HG02852 (cell line): ENCODE data around the gene DERL2.

Experiments used
- ATAC-seq: cut with Tn5 transposase; IDR thresholded peaks from one replicate; pipeline ENCODE4 v1.9.1; 2021; ENCODE audit warnings: mild to moderate bottlenecking, moderate library complexity; ENCODE audit not compliant: unreplicated experiment

The DERL2 gene

DNA sequence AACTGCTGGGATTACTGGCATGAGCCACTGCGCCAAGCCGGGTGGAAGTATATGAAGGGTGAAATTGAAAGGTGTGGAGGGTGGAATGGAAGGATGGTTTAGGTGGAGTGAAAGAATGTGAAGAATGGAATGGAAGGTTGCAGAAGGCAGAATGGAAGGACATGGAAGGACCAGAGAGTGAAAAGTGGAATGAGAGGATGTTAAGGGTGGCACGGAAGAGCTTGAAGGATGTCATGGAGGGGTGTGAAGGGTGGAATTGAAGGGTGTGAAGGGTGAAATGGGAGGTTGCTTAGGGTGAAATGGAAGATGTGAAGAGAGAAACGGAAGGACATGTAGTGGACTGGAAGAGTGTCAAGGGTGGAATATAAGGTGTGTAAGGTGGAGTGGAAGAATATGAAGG lies 16.6 kb upstream of the DERL2 start:
- ATAC-seq: no peak

GRCh38 chr17:5501685-5502084 lies 15.7 kb upstream of the DERL2 start:
- no peak for ATAC-seq

- peak; percentile 57 for ATAC-seq
Measured at GRCh38 chr17:5500589-5501391, 14.8 kb upstream of the DERL2 start.

DNA sequence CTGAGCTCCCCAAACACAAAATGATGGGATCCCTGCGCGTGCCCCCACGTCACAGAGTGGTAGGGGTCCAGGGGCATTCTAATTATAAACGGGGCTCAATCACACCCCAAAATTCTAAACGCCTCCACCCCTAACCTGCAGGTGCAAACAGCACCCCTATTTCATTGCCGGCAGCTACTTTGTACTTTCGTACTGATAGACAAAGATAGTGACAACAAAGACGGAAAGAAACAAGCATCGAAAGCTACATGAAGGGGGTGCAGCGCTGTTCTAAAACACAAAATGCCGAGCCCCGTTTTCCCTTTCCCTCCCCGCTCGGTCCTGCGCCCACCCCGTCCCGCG lies 14.2 kb upstream of the DERL2 start:
- no peak for ATAC-seq

- ATAC-seq: no peak
Measured at GRCh38 chr17:5499476-5500231, 13.7 kb upstream of the DERL2 start.

DNA sequence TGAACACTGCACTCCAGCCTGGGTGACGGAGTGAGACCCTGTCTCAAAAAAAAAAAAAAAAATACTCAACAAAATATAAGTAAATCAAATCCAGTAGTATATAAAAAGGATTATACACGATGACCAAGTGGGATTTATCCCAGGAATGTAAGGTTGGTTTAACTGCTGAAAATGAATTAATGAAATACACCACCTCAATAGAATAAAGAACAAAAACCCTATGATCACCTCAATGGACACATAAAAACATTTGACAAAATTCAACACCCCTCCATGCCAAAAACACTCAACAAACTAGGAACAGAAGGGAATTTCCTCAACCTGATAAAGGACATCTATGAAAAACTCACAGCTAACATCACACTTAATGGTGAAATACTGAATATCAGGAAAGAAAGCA lies 7.0 kb upstream of the DERL2 start:
- no peak for ATAC-seq

DNA sequence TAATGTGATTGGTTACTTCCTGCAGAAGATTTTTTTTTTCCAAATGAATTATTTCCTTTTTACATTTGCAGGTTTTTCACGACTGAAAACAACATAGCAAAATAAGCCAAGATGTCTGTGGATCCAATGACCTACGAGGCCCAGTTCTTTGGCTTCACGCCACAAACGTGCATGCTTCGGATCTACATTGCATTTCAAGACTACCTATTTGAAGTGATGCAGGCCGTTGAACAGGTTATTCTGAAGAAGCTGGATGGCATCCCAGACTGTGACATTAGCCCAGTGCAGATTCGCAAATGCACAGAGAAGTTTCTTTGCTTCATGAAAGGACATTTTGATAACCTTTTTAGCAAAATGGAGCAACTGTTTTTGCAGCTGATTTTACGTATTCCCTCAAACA lies 2.8 kb upstream of the DERL2 start:
- ATAC-seq: no peak

- peak; percentile 83 for ATAC-seq
Measured at GRCh38 chr17:5486206-5487124, 487 bp upstream of the DERL2 start, which contains the start of gene MIS12. MIS12 (plus strand) TSS chr17:5486566; CDS start chr17:5488863, 2,297 bp downstream.

DNA sequence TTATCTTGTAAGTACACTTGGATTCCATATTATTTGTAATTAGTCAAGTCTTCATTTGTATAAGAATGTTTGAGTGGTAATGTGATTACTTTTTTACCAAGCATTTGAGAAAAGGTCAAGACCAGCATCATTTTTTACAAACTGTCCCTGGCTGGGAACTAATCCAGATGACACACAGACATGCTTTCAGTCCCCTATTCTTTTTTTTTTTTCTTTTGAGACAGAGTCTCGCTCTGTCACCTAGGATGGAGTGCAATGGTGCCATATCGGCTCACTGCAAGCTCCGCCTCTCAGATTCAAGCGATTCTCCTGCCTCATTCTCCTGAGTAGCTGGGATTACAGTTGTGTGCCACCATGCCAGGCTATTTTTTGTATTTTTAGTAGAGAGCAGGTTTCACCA lies 4.5 kb downstream of the DERL2 start:
- no peak for ATAC-seq

- no peak for ATAC-seq
Measured at GRCh38 chr17:5480962-5481361, 5.0 kb downstream of the DERL2 start.

DNA sequence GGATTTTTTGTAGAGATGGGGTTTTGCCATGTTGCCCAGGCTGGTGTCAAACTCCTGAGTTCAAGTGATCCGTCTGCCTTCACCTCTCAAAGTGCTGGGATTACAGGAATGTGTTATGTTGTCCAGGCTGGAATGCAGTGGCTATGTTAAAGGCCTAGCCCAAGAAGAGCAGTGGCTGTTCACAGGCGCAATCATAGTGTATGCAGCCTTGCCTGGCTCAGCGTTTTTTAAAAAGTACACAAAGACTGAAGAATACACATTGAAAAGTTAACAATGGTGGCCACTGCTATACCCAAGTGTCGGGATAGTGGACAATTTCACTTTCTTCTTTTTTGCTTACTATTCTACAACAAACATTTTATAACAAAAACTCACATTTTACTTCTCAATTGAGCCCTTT lies 7.0 kb downstream of the DERL2 start:
- ATAC-seq: no peak

GRCh38 chr17:5473906-5474305 lies 12.1 kb downstream of the DERL2 start:
- no peak for ATAC-seq

GRCh38 chr17:5472511-5472910 lies 13.5 kb downstream of the DERL2 start:
- no peak for ATAC-seq

DNA sequence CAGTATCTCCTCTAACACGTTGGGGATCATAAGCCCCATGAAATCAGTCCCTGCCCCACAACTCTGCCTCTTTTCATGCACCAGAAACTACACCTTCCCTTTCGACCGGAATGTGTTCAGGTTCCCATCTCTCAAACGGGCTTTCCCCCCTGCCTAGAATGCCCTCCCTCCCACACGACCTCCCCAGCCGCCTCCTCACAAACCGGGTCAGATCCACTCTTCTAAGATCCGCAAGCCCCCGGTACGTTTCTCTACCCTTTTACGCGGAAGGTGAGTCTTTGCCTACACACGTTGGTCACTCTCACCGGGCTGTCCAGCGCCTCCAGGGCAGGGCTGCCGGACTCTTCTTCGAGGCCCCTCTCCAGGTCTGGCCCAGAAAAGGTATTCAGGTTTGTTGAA lies 17.9 kb downstream of the DERL2 start:
- ATAC-seq: peak; percentile 18

DNA sequence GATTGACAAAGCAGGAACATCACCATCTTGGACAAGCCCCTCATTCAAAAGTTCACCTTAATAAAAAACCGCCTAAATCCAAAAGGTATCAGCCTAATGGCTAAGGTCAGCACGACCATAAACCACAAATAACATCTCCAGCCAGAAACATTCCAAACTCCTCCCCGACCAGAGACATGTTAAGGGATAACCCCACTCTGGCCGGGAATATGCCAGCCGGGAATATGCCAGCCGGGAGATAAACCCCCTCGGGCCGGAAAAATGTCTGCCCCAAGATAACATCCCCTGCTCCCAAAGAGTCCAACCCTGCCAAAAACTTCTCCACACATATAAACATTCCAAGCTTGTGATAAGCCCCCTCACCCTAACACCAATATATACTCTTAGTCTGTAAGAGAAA lies 18.6 kb downstream of the DERL2 start:
- ATAC-seq: no peak

- no peak for ATAC-seq
Measured at GRCh38 chr17:5466295-5466694, 19.7 kb downstream of the DERL2 start.

GRCh38 chr17:5464717-5465507 lies 21.1 kb downstream of the DERL2 start:
- no peak for ATAC-seq

GRCh38 chr17:5446786-5447185 lies 39.2 kb downstream of the DERL2 start:
- no peak for ATAC-seq

DNA sequence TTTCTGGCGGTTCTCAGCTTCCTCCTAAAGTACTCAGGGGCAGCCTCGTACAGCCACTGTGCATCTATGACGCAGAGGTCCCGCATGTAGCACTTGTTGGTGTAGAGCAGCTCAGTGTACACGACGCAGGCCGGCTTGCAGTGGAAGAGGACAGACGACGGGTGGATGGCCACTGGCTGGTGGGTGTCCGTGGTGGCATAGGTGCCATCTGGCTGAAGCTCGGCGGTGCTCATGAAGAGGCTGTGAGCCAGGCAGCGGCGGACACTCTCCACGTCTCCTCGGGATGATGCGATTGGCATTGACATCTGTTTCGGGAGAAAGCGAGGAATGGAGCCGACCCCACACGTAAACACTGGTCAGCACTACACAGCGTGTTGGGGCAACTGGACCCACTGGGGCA lies 41.8 kb downstream of the DERL2 start:
- no peak for ATAC-seq

- no peak for ATAC-seq
Measured at GRCh38 chr17:5443728-5444127, 42.2 kb downstream of the DERL2 start.

DNA sequence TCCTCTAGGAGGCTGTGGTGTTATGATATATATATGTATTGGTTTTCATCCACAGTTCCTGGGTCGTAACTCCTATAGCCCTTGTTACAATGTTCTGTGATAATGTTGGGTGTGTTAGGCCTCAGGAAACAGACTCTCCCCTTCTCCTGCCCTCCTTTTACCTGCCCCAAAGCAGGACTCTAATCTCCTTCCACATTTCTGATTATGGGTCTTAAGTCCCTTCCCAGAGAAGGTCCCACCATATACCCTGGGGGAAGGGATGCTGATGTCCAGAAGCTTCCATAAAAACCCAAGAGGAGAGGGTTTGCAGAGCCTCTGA lies 46.6 kb downstream of the DERL2 start:
- no peak for ATAC-seq
